ENCODE results near the gene AIG1.

AIG1 gene

DNA sequence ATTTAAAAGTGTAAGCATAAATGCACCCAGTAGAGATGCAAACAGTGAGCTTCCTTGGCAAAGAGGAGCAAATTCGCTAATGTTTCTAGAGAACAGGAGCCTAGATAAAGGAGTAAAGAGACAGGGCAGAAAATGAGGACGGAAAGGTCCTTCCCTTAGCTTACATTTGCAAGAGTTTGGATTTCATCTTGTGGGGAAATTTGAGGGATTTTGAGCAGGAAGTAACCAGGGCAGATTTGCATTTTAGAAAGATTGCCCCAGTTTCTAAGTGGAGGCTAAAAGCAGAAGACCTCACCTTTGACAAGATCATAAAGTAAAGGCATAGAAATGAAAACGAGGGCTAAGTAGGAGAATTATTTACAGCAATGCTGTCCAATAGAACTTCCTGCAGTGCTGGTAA, 309.3 kb downstream of the AIG1 start:
- DNase-seq (ENCODE audit: low read depth) = no peak

DNA sequence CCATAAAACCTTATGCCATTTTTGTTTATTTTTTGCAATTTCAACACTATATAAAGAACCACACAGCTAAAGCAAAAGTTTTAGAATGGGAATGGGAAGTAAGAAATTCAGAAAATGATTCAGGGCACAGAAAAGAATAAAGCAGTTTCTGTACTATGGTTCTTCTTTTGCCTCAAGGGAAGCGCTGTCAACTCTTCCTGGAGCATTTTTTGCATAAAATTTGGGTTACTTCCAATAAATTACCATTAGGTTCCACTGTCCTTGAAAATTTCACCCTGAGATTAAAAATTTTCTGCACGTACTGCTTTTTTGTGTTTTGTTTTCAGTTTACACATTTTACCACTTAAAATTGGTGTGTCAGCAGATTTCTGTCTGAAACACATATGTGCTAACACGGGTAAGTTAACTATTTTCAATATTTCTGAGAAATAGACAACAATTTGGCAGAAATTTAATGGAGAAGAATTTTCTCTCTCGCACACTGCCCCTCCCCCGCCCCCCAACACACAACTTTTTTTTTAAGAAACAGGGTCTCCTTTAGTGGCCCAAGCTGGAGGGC, 310.2 kb downstream of the AIG1 start:
- DNase-seq (ENCODE audit: low read depth) = no peak

DNA sequence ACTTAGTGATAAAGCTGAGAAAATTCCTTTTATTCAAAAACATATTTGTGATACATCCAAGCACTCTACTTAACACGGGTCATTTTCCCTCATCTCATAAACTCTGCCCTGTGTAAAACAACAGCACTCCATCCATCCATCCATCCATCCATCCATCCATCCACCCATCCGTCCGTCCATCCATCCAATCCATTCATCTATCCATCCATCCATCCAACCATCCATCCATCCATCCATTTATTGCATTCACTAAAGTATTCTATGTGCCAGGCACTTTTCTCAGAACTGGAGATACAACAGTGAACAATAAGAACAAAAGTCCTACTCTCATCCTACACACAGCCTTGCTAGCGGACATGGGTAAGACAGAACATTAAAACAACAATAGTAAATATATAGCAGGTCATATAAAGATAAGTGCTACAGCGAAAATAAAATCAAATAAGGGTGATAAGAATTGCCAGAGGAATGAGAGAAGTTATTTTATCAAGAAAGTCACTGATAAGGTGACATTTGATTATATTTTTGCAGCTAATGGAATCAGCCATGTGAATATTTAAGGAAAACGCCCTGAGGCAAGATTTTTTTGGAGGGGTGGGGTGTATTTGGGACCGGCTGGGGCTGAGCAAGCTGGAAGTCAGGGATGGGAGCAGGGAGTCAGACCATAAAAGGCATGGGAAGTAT, 311.7 kb downstream of the AIG1 start:
- no peak for DNase-seq (ENCODE audit: low read depth)

DNA sequence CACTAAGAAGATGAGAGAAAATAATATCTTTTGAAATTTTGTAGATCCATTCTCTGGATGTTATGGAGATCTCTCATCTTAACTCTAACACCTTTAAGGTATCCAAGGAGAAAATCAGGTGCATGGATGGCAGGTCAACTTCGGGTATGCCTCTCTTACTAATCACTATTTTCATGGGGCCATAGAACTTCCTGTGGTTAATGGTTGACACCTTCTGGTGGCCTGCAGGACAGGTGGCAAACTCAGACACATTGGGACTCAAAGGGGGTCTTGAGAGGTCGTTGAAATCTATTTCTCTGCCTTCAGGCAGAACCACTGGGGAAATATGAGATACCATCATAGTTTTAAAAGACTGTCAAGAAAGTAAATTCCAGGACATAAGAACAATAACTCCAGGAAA, 313.3 kb downstream of the AIG1 start:
- DNase-seq (ENCODE audit: low read depth) = no peak

DNA sequence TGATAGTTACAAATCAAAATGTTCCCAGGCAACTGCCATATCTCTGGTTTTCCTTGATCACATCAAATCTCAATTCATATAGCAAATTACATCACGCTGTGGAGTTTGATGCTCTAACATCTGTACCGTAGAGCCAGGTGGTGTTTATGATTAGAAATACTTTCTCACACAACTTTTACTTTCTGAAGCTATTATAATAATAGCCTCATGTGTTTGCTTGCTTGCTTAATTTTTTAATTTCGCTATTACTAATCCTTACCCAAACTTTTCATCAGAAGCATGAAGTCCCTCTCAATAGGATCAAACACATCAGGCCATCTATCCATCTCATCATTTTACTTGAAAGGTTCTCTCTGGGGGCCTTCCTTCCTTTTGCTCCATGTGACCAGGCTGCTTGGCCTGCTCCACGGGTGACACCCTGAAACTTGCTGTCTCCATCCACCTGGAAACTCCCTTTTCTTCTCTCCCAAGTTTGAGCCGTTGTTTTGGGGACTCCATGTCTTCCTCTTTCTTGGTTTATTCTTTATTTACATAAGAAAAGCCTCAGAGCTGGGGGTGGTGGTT, 314.4 kb downstream of the AIG1 start:
- no peak for DNase-seq (ENCODE audit: low read depth)

DNA sequence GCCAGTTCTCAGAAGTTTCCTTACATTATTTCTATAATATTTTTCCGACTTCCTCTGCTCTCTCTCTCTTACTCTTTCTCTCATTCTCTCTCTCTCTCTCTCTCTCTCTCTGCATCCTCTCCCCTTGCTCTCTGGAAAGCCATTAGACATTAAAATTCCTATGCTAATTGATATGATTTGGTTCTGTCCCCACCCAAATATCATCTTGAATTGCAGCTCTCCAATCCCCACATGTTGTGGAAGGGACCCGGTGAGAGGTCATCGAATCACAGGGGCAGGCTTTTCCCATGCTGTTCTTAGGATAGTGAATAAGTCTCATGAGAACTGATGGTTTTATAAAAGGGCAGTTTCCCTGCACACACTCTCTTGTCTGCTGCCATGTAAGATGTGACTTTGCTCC, 315.7 kb downstream of the AIG1 start:
- DNase-seq (ENCODE audit: low read depth) = no peak

DNA sequence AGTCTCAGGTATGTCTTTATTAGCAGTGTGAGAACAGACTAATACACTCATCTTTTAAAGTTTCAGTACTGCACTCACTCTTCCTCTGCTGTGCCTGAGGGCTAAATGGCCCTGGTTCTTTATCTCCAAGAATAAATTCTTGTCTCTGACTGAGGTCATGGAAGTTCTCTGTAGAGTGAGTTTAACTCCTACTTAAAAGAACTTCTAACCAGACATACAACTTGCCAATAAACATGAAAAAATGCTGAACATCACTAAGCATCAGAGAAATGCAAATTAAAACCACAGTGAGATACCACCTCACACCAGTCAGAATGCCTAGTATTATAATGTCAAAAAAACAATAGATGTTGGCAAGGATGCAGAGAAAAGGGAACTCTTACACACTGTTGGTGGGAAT, 316.2 kb downstream of the AIG1 start:
- no peak for DNase-seq (ENCODE audit: low read depth)

DNA sequence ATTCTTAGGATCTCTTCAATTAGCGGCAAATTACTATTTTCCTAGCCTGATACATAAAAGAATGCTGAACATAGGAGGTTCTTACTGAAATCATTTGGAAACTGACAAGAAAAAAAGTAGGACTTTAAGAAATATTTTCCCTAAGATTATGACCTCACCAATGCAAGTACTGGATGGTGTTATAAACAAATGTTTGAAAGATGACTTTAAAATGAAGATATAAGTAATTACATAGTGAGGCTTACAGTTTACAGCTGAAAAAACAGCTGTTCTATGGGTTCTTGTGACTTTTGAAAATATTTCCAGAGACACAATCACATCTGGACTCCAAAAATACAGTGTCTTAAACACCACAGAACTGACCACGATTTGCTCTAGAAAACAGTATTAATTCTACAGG, 324.9 kb downstream of the AIG1 start:
- no peak for DNase-seq (ENCODE audit: low read depth)

DNA sequence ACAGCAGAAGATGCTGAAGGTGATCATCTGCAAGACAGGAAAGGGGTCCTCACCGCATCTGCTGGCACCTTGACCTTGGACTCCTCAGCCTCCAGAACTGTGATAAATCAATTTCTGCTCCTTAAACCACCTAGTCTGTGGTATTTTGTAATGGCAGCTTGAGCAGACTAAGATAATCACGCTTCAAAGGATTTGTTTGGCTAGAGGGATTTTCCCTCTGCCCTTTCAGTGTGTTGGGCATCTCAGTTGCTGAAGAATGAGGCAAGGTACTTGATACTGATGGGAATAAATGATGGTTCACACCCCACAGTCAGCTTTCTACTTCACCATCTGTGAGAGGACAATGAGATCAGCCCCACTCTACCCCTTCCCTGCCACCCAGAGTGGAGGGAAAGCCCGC, 329.6 kb downstream of the AIG1 start:
- no peak for DNase-seq (ENCODE audit: low read depth)

All from stimulated activated CD8-positive, alpha-beta memory T cell treated with anti-CD3 and anti-CD28 coated beads, Interleukin-4, amount 100 ng/mL, for 24 hours (primary cell).